Stimulated activated CD4-positive, alpha-beta T cell treated with anti-CD3 and anti-CD28 coated beads, Interleukin-1b, Interleukin-23, amount 100 ng/mL, for 48 hours (primary cell): Measurements from ENCODE around the gene MGLL.
"Not testable (repeated sequence)": the region's sequence is repeated elsewhere in the genome, so short reads cannot be mapped to it uniquely, and the experiment has no call there.

ENCODE experiments used
- DNase-seq: peaks from one replicate; pipeline ENCODE4 v3.0.0-alpha.2; 2020

Gene MGLL

DNA sequence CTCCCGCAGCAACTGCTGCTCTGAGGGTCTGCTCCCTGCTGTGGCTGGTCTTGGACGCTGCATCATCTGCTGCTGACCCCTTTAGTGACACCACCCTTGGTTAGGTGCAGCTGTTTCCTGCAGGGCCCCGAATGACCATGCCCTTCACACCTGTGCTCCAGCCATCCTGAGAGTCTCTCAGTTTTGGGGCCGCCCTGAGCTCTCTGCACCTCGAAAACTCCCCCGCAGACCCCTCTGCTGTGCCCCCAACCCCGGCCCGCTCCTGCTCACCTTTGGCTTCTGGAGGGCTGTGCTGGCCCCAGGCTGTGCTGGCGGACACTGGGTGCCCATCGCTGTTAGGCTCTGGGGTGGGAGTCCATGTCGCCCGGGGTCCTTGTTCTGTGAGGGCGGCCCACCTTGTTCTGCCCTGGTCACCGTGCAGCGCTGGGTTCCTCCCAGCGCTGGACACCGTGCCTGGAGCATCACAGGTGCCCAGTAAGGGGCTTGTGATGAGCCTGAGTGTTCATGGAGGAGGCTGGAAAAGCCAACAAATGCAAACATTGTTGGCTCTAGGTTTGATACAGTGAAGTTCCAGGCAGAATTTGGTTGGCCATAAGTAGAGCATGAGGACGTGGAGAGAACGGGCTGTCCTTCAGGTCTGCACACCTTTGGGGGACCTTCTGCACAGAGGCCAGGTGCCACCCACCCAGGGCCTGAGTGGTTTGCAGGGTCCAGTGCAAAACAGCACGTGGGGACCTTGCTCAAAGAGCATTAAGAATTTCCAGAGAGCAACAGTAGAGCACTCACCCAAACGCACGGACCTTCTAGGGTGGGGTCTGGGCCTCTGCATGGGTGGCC lies 137.2 kb downstream of the MGLL start:
- no peak for DNase-seq

DNA sequence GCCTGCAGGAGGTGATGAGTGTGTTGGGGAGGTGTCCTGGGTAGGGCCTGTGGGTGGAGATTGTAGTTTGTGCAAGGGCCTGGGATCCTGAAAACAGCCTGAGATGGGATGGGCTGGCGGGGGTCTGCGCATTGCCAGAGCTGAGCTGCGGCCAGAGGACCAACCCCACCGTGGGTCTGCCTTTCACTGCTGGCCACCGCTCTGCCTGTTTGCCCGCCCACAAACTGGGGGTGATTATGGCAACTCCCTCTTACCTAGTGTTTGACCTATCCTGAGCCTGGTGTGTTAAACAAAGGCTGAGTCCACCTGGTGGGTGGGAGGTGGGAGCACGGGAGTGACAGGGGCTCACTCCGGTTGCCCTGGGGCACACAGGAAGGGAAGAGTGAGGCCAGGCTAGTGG lies 139.8 kb downstream of the MGLL start:
- DNase-seq: no peak

DNA sequence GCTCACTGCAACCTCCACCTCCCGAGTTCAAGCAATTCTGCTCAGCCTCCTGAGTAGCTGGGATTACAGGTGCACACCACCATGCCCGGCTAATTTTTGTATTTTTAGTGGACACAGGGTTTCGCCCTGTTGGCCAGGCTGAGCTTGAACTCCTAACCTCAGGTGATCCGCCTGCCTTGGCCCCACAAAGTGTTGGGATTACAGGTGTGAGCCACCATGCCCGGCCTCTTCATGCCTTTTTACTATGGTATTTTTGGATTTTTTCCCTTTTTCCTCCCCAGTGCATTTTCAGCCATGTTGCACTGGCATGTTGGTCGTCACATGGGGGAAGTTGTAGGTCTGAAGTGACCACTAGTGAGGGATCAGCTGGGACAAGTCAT lies 140.2 kb downstream of the MGLL start:
- DNase-seq: not testable (repeated sequence)

DNA sequence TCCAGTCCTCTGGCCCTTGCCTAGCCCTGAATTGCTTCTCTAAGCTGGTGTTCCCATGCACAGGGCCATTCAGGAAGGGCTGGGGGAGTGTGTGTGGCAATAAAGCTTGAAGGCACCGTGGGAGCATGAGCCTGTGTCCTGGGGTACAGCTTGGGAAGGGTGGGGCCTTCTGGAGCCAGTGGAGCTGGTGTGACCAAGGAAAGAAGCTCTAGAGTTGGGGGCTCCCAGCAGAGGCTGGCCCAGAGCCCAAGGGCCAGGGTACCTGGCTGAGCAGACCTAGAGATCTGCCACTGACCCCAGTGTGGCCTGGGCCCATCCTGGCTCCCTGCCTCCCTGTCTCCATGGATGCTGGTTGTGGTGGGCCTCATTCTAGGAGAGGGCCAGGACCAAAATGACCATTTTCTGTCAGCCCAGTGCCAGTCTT lies 141.5 kb downstream of the MGLL start:
- no peak for DNase-seq

DNA sequence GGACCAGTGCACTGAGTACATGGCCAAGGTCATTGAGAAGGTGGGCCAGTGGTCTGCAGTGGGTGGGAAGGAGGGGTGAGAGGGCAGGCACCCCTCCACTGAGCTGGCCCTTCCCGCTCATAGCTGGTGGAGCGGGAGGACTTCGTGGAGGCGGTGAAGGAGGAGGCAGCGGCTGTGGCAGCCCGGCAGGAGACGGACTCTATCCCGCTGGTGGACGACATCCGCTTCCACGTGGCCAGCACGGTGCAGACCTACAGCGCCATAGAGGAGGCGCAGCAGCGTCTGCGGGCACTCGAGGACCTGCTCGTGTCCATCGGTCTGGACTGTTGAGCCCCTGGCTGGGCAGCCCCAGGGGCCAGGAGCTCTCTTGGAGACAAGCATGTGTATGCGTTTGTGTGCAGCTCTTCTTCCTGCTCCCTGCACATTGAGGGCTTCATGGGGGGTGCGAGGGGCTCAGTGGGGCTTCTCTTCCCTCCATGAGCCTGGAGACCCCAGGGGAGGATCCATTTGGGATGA lies 142.1 kb downstream of the MGLL start:
- DNase-seq: no peak

DNA sequence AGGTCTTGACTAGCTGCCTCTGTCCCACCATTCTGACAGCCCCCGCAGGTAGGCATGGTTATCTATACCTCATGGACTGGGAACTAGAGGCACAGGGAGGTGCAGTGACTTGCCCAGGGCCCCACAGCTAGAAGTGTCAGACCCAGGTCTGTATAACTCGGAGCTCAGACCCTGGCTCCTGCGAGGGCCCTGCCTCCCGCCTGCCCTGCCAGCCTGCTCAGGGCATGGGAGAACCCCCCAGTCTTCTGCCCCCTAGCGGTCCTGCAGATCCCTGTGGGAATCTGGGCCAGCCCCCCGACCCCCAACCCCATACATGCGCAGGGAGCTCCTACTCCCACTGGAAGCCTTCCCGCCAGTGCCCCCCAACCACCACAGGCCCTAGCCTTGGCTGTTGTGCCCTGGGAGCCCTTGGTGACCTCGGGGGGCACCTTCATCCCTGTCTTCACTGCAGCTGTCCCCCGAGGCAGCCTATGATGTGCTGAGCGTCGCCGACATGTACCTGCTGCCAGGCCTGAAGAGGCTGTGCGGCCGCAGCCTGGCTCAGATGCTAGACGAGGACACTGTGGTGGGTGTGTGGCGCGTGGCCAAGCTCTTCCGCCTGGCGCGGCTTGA lies 142.7 kb downstream of the MGLL start:
- DNase-seq: no peak

DNA sequence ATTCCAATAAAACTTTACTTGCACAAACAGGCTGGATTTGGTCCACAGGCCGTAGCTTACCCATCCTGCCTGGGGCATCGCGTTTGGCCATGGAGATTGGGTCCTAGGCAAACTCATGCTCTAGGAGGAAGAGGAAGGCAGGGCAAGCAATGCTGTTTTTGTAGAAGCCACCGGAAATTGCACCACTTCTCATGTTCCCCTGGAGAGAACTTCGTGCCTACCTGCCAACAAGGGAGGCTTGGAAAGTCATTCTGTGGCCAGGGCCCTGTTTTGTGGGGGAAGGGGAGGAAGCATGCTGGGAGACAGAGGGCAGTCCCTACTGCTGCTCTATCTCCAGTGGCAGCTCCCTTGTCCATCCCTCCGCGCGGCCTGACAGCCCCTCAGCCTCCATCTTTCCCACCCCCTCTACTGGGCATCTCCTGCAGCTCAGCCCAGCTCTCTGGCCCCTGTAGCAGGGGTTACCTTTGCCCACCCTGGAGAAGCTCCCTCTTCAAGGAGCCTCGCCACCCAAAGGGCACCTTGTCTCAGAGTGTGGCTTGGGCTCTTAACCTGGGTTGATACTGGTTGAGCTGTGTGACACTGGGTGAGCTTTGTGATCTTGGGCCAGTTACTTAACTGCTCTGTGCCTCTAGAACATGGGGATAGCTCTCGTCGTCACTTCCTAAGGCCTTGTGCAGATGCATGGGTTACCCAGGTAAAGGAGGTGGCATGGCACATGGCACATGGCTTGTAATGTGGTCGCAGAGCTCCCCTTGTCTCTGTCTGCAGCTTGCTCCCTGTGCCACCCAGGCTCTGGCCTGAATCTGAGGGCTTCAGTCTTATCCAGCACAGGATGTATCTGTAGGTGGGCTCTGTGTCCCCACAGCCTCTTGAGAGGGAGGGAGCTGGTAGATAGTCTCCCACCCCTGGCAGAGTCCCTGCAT lies 143.4 kb downstream of the MGLL start:
- no peak for DNase-seq

DNA sequence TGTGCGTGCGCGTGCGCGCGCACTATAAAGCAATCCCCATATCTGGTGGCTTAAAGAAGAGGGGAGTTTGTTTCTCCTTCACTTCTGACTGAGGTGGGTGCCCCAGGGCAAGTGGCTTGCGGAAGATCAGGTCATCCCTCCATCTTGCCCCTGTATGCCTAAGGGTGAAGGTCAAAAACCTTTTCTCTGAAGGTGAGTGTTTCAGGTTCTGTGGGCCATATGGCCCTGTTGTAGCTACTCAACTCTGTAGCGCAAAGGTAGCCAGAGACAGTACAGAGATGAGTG lies 144.1 kb downstream of the MGLL start:
- no peak for DNase-seq

DNA sequence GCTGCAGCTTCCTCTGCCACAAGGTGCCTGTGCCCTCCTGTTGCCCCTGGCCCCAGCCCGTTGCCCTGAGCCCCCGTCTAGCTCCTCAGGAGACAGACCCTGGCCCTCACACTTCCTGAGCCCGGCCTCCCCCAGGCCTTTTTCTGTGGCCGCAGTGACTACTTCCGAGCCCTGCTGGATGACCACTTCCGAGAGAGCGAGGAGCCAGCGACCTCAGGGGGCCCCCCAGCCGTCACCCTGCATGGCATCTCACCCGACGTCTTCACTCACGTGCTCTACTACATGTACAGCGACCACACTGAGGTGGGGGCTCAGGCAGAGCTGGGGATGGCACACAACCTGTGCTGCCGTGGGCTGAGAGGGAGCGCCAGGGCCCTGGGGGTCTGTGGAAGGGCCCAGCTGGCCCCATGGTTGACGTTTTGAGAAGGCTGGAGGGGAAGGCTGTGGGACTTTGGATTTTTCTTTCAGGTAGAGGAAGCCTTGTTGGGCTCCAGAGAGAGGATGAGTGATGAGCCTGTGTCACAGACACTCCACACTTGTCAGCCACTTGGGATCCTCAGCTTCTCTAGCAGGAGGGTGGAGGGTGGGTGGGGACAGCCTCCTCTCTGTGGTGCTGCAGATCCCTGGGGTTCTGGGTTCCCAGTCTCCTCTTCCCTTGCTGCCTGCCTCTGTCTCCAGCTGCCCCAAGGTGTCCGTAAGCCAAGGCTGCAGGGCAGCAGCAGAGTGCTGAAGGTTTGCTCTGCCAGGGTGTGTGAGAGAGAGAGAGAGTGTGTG lies 144.6 kb downstream of the MGLL start:
- DNase-seq: no peak

DNA sequence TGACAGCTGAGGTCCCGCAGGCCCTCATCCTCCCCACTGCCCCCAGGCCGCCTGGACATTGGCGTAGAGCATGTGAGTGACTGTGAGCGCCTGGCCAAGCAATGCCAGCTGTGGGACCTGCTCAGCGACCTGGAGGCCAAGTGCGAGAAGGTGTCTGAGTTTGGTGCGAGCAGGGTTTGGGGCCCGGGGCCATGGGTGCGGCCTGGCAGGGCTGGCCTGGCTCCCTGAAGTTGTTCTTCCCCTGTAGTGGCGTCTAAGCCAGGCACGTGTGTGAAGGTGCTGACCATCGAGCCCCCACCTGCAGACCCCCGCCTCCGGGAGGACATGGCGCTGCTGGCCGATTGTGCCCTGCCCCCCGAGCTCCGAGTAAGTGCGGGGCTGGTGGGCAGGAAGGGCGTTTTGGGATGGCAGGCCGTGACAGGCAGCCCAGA lies 145.4 kb downstream of the MGLL start:
- no peak for DNase-seq

DNA sequence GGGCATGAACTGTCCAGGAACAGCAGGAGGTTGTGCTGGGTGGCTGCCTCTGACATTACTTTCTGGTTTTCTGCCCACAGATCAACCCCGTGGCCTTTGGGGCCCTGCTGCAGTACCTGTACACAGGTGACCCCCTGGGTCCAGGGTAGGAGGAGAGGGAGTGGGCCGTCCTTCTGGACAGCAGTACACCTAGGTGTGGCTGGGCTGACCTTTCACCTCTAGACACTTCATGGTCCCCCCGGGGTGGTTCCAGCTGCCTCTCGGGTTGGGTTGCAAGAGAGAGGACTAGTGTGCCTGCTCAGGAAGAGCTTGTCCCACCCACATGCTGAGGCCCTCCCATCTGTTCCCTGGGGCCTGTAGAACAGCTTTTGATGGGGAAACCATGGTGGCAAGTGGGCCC lies 145.9 kb downstream of the MGLL start:
- no peak for DNase-seq

DNA sequence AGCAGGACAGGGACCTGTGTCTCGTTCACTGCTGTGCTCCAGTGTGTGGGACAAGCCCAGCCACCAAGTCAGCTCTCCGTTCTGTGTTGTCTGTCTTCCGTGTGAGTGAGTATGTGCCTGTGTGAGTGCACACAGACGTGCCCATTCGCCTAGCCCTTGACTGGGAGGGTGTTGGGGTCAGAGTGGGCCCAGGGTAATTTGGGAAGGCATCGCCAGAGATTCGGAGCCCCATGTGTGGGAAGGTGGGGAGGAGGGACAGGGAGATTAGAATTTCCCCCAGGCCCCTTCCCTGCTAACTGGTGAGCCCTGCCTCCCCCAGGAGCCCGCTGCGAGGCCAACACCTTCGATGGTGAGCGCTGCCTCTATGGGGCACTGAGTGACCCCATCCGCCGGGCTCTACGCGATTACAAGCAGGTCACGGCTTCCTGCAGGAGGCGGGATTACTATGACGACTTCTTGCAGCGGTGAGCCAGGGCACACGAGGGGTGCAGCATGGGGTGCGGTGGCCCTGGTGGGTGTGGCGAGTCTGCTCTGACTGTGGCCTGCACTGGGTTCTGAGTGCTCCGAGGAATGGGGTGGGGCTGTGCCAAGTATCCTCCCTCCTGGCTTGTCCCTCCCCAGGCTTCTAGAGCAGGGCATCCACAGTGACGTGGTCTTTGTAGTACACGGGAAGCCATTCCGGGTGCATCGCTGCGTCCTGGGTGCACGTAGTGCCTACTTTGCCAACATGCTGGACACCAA lies 146.5 kb downstream of the MGLL start:
- DNase-seq: no peak

DNA sequence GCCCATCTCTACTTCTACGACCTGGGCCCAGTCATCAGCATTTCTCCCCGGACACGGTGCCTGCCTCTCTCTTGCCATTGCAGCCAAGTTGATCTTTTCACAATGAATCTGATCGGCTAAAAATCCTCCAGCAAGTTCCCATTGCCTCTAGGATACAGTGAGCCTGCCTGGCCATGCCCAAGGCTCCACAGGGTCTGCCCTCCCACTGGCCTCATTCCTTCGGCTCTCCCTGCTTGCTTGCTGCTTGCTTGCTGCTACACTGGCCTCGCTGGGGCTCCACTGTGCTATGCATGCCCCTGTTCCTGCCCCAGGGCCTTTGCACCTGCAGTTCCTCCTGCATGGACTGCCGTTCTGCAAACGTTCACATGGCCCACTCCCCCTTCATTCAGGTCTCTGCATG lies 147.5 kb downstream of the MGLL start:
- no peak for DNase-seq

DNA sequence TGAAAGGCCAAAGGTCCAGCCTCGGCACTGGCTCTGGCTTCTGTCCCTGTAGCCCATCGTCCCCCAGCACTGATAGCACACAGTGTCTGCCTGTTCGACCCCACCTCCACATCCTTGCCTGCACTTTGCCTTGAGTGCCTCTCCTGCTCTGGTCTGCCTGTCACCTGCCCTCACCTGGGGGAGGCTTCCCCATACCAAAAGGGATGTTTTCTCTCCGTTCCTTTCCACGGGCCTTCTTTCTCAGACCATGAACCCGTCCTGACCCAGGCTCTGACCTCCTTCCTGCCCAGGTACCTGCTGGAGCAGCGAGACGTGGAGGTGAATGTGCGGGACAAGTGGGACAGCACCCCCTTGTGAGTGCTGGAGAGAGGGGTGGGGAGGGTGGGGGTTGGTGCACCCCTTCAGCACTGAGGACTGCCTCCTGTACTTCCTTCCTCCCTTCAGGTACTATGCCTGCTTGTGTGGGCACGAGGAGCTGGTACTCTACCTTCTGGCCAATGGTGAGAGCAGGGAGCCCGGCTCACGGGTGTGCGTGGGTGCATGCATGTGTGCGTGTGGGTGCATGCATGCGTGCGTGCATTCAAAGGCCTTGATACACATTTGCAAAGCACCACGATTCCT lies 148.1 kb downstream of the MGLL start:
- no peak for DNase-seq

DNA sequence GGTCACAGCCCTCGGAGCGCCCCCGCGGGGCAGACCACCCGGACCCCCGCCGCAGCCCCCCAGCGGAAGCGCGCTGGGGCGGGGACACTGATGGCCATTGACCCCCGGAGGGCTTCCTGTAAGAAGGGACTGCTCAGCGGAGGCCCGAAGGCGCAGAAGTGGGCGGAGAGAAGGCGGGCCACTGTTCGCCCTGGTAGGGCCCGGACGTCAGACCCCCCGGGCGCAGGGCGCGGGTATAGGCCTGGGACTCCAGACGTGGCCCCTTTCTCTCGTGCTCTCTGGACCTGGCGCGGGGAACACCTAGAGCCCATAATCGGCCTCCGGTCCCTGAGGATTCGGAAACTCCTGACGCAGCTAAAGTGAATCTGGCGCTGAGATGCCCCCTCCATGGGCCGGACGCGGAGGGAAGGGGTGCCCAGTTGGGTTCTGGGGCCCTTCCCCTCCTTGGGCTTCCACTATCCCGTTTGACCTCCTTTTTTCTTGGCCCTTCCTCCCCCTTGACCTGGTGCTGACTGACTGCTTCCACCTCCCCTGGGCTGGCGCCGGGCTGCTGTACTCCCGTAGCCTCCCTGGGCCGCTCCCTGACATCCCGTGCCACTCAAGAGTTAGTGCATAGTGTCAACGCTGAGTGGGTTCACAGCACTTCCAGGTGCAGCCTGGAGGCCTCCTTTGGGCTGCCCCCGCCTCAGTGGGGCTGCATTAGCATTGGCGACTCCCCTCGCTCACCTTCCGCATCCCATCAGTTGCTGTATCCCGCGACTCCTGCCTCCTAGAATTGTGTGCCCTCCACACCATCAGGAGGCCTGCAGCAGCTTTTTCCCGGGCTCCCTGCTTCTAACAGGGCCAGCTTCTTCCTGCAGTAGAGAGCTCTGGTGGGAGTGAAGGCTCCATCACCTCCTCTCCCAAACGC lies 148.9 kb downstream of the MGLL start:
- DNase-seq: peak; percentile 48

DNA sequence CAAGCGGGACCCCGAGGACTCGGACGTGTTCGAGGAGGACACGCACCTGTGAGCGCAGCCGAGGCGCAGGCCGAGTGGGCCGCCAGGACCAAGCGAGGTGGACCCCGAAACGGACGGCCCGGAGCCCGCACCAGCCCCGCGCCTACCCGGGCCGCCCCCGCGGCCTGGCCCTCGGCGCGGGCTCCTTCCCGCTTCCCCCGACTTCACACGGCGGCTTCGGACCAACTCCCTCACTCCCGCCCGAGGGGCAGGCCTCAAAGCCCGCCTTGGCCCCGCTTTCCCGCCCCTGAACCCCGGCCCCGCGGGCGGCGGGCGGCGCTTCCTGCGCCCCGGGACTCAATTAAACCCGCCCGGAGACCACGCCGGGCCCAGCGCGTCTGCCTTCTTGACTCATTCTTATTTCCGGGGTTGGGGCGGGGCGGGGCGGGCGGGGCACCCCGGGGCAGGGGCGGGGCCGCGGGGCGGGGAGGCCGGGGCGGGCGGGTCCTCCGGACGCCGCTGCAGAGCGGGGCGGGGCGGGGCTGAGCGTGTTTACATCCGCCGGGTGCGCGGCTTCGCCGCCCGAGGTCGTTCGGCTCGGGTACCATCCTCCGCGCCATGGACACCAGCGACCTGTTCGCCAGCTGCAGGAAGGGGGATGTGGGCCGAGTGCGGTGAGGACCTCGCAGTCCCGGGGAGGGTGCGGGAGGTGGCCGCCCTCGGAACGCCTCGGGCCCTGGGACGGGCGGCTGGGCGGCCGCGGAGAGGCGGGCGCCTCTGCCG lies 149.7 kb downstream of the MGLL start, which contains the start of gene ABTB1:
TSS of gene ABTB1 (plus strand) at position 524 of the 762 bp plus-strand sequence. CDS start at position 598, 74 bp downstream.
- DNase-seq: peak; percentile 85

DNA sequence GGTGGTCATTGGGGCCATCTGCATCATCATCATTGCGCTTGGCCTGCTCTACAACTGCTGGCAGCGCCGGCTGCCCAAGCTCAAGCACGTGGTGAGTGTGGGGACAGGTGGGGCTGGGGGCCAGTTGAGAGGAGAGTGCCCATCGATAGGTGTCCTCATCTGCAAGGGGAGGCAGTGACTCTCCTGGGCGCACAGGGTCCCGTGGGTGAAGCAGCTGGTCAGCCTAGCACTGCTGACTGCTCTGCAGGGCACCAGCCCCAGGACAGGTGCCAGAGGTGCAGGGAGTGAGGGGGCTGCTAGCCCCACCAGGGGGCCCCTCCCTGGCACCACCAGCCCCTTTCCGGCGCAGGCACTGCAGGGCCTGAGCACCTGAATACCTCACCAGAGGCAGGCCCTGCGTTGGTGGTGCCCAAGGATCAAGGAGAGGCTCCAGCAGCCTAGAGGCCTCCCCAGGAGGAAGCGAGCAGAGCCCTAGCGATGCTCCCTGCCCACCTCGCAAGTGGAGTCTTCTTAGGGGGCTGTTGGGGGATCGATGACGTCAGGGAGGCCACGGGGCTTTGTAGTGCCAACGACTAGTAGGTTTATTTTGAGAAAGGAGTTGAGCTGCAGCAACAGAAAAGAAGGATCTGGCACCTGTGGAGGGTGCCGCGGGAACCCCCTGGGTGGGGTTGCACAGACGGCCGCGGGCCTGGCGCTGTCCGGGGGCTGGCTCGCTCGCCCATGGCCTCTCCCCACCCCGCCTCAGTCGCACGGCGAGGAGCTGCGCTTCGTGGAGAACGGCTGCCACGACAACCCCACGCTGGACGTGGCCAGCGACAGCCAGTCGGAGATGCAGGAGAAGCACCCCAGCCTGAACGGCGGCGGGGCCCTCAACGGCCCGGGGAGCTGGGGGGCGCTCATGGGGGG lies 150.5 kb downstream of the MGLL start:
- DNase-seq: peak; percentile 29
